ENCODE data around the gene USP2.

DNA sequence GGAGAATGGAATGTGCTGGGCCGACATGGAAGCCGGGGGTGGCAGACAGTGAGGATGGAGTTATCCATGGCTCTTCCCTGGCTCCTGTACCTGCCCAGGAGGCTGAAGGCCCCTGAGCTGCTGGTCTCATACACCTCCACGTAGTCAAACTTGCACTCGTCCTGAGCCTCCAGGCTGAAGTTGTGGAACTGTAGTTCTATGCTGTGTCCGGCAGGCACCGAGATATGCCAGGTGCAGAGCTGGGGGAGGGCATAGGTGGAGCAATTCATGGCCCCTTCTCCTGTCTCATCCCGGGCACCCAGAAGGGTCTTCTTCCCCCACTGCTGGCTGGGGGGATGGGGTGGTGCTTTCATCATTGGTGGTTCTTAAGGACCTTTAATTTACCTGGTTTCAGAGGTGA, 37.8 kb downstream of the USP2 start:
- no peak for TF ChIP-seq CTCF (IDR thresholded peaks at IDR 0.05)
- TF ChIP-seq POLR2A (IDR thresholded peaks at IDR 0.05) = no peak
